ENCODE results near the gene KAT6B. TPM values are rescaled to one million over a fixed set of nuclear protein-coding genes. Genes with fewer than 3 reads are reported as not detected.

Gene KAT6B
- total and polyA plus RNA-seq, 4 donors, result 5.0 to 161 (median 21.0) TPM

GRCh38 chr10:74883428-74883827, 57.0 kb downstream of the KAT6B start:
- ATAC-seq (ENCODE audit: insufficient read depth, low FRiP score) (no peak), DNase-seq (no peak)
- Histone ChIP-seq H3K36me3 (ENCODE audit: control insufficient read depth in 4 of 4, insufficient read depth in 4 of 4, low read length in 4 of 4) (no peaks in the 10 kb centered on the region), H3K9me3 (ENCODE audit: control insufficient read depth in 4 of 4, insufficient read depth in 3 of 4, low read length in 3 of 4) (no peaks in the 10 kb centered on the region), H3K27me3 (ENCODE audit: control insufficient read depth in 3 of 3, insufficient read depth in 3 of 3, low read length in 2 of 3) (no peaks in the 10 kb centered on the region), H3K4me3 (no peak overlapping the region), H3K9ac (ENCODE audit: insufficient read depth in 1 of 2, low read length in 2 of 2) (no peak overlapping the region), H3K27ac (ENCODE audit: low read depth in 1 of 2, low read length in 1 of 2) (no peak overlapping the region), H3K4me1 (ENCODE audit: control insufficient read depth in 5 of 5, insufficient read depth in 5 of 5, low read length in 5 of 5) (peaks cover 0 to 13% (median 9%) of the 10 kb centered on the region in 5 donors)
- no peak for TF ChIP-seq CTCF (IDR thresholded peaks at IDR 0.05; ENCODE audit: control extremely low read depth, extremely low read depth)
- 48 to 53% methylated on average over 1 of the region's 1 CpG for WGBS, 2 donors

GRCh38 chr10:74887614-74888284, 61.3 kb downstream of the KAT6B start:
- 66 to 96% methylated on average over 2 of the region's 2 CpGs for WGBS, 2 donors
- no peak overlapping the region for H3K27ac ChIP-seq (ENCODE audit: low read depth in 1 of 2, low read length in 1 of 2)

GRCh38 chr10:74888962-74889661, 62.7 kb downstream of the KAT6B start:
- TF ChIP-seq CTCF (IDR thresholded peaks at IDR 0.05; ENCODE audit: control extremely low read depth, extremely low read depth), result no peak
- H3K4me1 ChIP-seq (ENCODE audit: control insufficient read depth in 5 of 5, insufficient read depth in 5 of 5, low read length in 5 of 5), result peaks cover 0 to 13% (median 5%) of the 10 kb centered on the region in 5 donors
- no peaks in the 10 kb centered on the region for H3K36me3 ChIP-seq (ENCODE audit: control insufficient read depth in 4 of 4, insufficient read depth in 4 of 4, low read length in 4 of 4)
- ATAC-seq (ENCODE audit: insufficient read depth, low FRiP score), result no peak
- H3K4me3 ChIP-seq, result no peak overlapping the region
- no peak overlapping the region for H3K9ac ChIP-seq (ENCODE audit: insufficient read depth in 1 of 2, low read length in 2 of 2)
- DNase-seq, result no peak
- no peaks in the 10 kb centered on the region for H3K27me3 ChIP-seq (ENCODE audit: control insufficient read depth in 3 of 3, insufficient read depth in 3 of 3, low read length in 2 of 3)
- H3K27ac ChIP-seq (ENCODE audit: low read depth in 1 of 2, low read length in 1 of 2), result no peak overlapping the region
- no peaks in the 10 kb centered on the region for H3K9me3 ChIP-seq (ENCODE audit: control insufficient read depth in 4 of 4, insufficient read depth in 3 of 4, low read length in 3 of 4)
- WGBS, 2 donors, result 61 to 77% methylated on average over 6 of the region's 6 CpGs

More at GRCh38 chr10:74887614-74888284, 61.3 kb downstream of the KAT6B start:
- peaks cover 0 to 13% (median 3%) of the 10 kb centered on the region in 5 donors for H3K4me1 ChIP-seq (ENCODE audit: control insufficient read depth in 5 of 5, insufficient read depth in 5 of 5, low read length in 5 of 5)
- no peak for ATAC-seq (ENCODE audit: insufficient read depth, low FRiP score)
- no peaks in the 10 kb centered on the region for H3K27me3 ChIP-seq (ENCODE audit: control insufficient read depth in 3 of 3, insufficient read depth in 3 of 3, low read length in 2 of 3)
- H3K9ac ChIP-seq (ENCODE audit: insufficient read depth in 1 of 2, low read length in 2 of 2), result no peak overlapping the region
- no peaks in the 10 kb centered on the region for H3K36me3 ChIP-seq (ENCODE audit: control insufficient read depth in 4 of 4, insufficient read depth in 4 of 4, low read length in 4 of 4)
- no peak for DNase-seq
- H3K4me3 ChIP-seq, result no peak overlapping the region
- H3K9me3 ChIP-seq (ENCODE audit: control insufficient read depth in 4 of 4, insufficient read depth in 3 of 4, low read length in 3 of 4), result no peaks in the 10 kb centered on the region
- TF ChIP-seq CTCF (IDR thresholded peaks at IDR 0.05; ENCODE audit: control extremely low read depth, extremely low read depth), result no peak

Data from lung (tissue), 12 donors.